H1 (cell line): ENCODE measurements around the gene PIAS1. TPM values are rescaled to one million over a fixed set of nuclear protein-coding genes. Genes with fewer than 3 reads are reported as not detected.

ENCODE experiments used
- CTCF ChIA-PET: fragments of 300-600 bp; sonication (Branson Sonifier 250); formaldehyde crosslinking; loops from one replicate; lab custom pipeline; 2021; ENCODE audit not compliant: partially characterized antibody; lab: Charles Lee
- POLR2A ChIA-PET: fragments of 300-600 bp; sonication (Branson Sonifier 250); formaldehyde crosslinking; loops from one replicate; lab custom pipeline; 2021; ENCODE audit warnings: inconsistent platforms; ENCODE audit not compliant: partially characterized antibody; lab: Charles Lee
- DNase-seq, 2 experiments: peaks; one replicate each; pipeline versions ENCODE4 v3.0.0 to v3.0.0-alpha.2; 2010 to 2022; ENCODE audit warnings: low spot score in 2 of 2, low read depth in 1 of 2, mixed read lengths in 1 of 2
- FAIRE-seq: peaks from 2 replicates; lab custom pipeline; 2011; peaks lifted over from hg19 to GRCh38; lab: Jason Lieb, UNC
- H2AFZ ChIP-seq: 2 replicates; pipeline ENCODE4 v1.8.1; 2012; ENCODE audit warnings: low read length, inconsistent platforms
- H2AK5ac ChIP-seq: 2 replicates; pipeline ENCODE4 v1.6.1; 2013; ENCODE audit warnings: low read depth, low read length
- H2BK120ac ChIP-seq: replicated peaks from 2 replicates; pipeline ENCODE3; 2013; ENCODE audit warnings: low read depth, low read length, inconsistent platforms
- H2BK12ac ChIP-seq: 2 replicates; pipeline ENCODE4 v1.6.1; 2013; ENCODE audit warnings: low read depth, low read length
- H2BK15ac ChIP-seq: 2 replicates; pipeline ENCODE4 v1.6.1; 2013; ENCODE audit warnings: low read length
- H2BK20ac ChIP-seq: 2 replicates; pipeline ENCODE4 v1.6.1; 2013; ENCODE audit warnings: low read length
- H2BK5ac ChIP-seq: 2 replicates; pipeline ENCODE4 v1.6.1; 2013; ENCODE audit warnings: low read depth, low read length
- H3K14ac ChIP-seq: 2 replicates; pipeline ENCODE4 v1.6.1; 2013; ENCODE audit warnings: inconsistent platforms; ENCODE audit not compliant: insufficient read length
- H3K18ac ChIP-seq: 2 replicates; pipeline ENCODE4 v1.6.1; 2013; ENCODE audit warnings: low read length; ENCODE audit errors: extremely low read depth
- H3K23ac ChIP-seq: 2 replicates; pipeline ENCODE4 v1.6.1; 2013; ENCODE audit warnings: inconsistent platforms; ENCODE audit not compliant: insufficient read length
- H3K23me2 ChIP-seq: 2 replicates; pipeline ENCODE4 v1.6.1; 2013; ENCODE audit warnings: low read depth, low read length
- H3K27ac ChIP-seq: 2 replicates; pipeline ENCODE4 v1.6.1; 2011; ENCODE audit warnings: low read depth, low read length, inconsistent platforms
- H3K27me3 ChIP-seq, 4 experiments: replicated peaks in 1 of 4; 1 replicate in 1 of 4; 2 replicates in 3 of 4; pipeline versions ENCODE4 v1.6.1 to v1.8.1; 2011 to 2013; ENCODE audit warnings: low read length in 3 of 4, mild to moderate bottlenecking in 3 of 4, inconsistent platforms in 2 of 4, mixed read lengths in 2 of 4, moderate library complexity in 1 of 4; ENCODE audit not compliant: control insufficient read depth in 3 of 4, insufficient read depth in 3 of 4; ENCODE audit errors: extremely low read depth in 1 of 4
- H3K36me3 ChIP-seq, 4 experiments: 2 replicates each; pipeline versions ENCODE4 v1.6.1 to v1.8.1; 2011 to 2013; ENCODE audit warnings: mild to moderate bottlenecking in 4 of 4, low read length in 3 of 4, moderate library complexity in 2 of 4, control low read depth in 1 of 4, inconsistent platforms in 1 of 4; ENCODE audit not compliant: insufficient read depth in 4 of 4, control insufficient read depth in 2 of 4
- H3K4ac ChIP-seq: replicated peaks from 2 replicates; pipeline ENCODE3; 2013; ENCODE audit warnings: low read length, low read depth, mixed read lengths, inconsistent platforms; ENCODE audit not compliant: insufficient read length
- H3K4me1 ChIP-seq, 4 experiments: replicated peaks in 1 of 4; 1 replicate in 1 of 4; 2 replicates in 3 of 4; pipeline versions ENCODE4 v1.6.1 to v1.8.1; 2011 to 2013; ENCODE audit warnings: low read length in 3 of 4, inconsistent platforms in 2 of 4, mixed read lengths in 1 of 4; ENCODE audit not compliant: insufficient read depth in 4 of 4, control insufficient read depth in 3 of 4
- H3K4me2 ChIP-seq, 2 experiments: 2 replicates each; pipeline versions ENCODE4 v1.6.1 to v1.8.1; 2011 to 2013; ENCODE audit warnings: low read depth in 2 of 2, low read length in 2 of 2, control low read depth in 1 of 2, inconsistent platforms in 1 of 2, mild to moderate bottlenecking in 1 of 2; ENCODE audit not compliant: insufficient read depth in 1 of 2
- H3K4me3 ChIP-seq, 4 experiments: fragments of 200-600, 300-600 bp in 1 of 4; sonication (generic), shearing (Covaris generic), sonication (Bioruptor Twin) in 1 of 4; 2 replicates each; pipeline versions ENCODE4 v1.5.1 to v1.8.1; 2011 to 2016; ENCODE audit warnings: low read length in 4 of 4, low read depth in 3 of 4, control low read depth in 2 of 4, inconsistent platforms in 2 of 4, mild to moderate bottlenecking in 2 of 4, mixed read lengths in 1 of 4, moderate library complexity in 1 of 4; ENCODE audit not compliant: insufficient read depth in 2 of 4; ENCODE audit errors: extremely low read depth in 1 of 4
- H3K56ac ChIP-seq: replicated peaks from 2 replicates; pipeline ENCODE3; 2013; ENCODE audit warnings: low read depth, mild to moderate bottlenecking, mixed read lengths, low read length, inconsistent platforms; ENCODE audit not compliant: insufficient read length
- H3K79me1 ChIP-seq: 2 replicates; pipeline ENCODE4 v1.6.1; 2013; ENCODE audit warnings: low read depth, low read length, control low read depth
- H3K79me2 ChIP-seq, 2 experiments: 2 replicates each; pipeline versions ENCODE4 v1.6.1 to v1.8.1; 2012 to 2013; ENCODE audit warnings: low read length in 2 of 2, mild to moderate bottlenecking in 2 of 2, inconsistent platforms in 1 of 2; ENCODE audit not compliant: insufficient read depth in 2 of 2, control insufficient read depth in 1 of 2
- H3K9ac ChIP-seq, 4 experiments: replicated peaks in 1 of 4; 1 replicate in 1 of 4; 2 replicates in 3 of 4; pipeline versions ENCODE4 v1.6.1 to v1.8.1; 2011 to 2013; ENCODE audit warnings: low read depth in 3 of 4, low read length in 3 of 4, control low read depth in 2 of 4, mild to moderate bottlenecking in 2 of 4, moderate library complexity in 2 of 4, inconsistent platforms in 1 of 4; ENCODE audit errors: extremely low read depth in 1 of 4
- H3K9me3 ChIP-seq, 2 experiments: 2 replicates each; pipeline versions ENCODE4 v1.6.1 to v1.8.1; 2012 to 2013; ENCODE audit warnings: mild to moderate bottlenecking in 2 of 2, moderate library complexity in 2 of 2, control low read depth in 1 of 2, inconsistent platforms in 1 of 2, low read depth in 1 of 2, low read length in 1 of 2, mixed read lengths in 1 of 2; ENCODE audit not compliant: insufficient read depth in 2 of 2
- H4K20me1 ChIP-seq, 2 experiments: replicated peaks in 1 of 2; 2 replicates each; pipeline versions ENCODE3 to v1.8.1; 2011 to 2013; ENCODE audit warnings: inconsistent platforms in 2 of 2, low read length in 2 of 2, mild to moderate bottlenecking in 1 of 2; ENCODE audit not compliant: insufficient read depth in 2 of 2, control insufficient read depth in 1 of 2
- H4K5ac ChIP-seq: 2 replicates; pipeline ENCODE4 v1.6.1; 2013; ENCODE audit warnings: low read length, low read depth, mixed read lengths, inconsistent platforms; ENCODE audit not compliant: insufficient read length
- H4K8ac ChIP-seq: 2 replicates; pipeline ENCODE4 v1.8.0; 2013; ENCODE audit warnings: mild to moderate bottlenecking, moderate library complexity, low read length, inconsistent platforms; ENCODE audit not compliant: insufficient read depth; ENCODE audit errors: extremely low read depth
- H4K91ac ChIP-seq: replicated peaks from 2 replicates; pipeline ENCODE3; 2013; ENCODE audit warnings: low read length, mixed read lengths, inconsistent platforms; ENCODE audit not compliant: insufficient read length
- BACH1 ChIP-seq: IDR thresholded peaks from 2 replicates; pipeline ENCODE4 v1.6.1; 2012; ENCODE audit warnings: low read length, improper control_type of control experiment
- CEBPB ChIP-seq: IDR thresholded peaks from 2 replicates; pipeline ENCODE4 v1.6.1; 2012; ENCODE audit warnings: low read depth, low read length
- EP300 ChIP-seq, 2 experiments: IDR thresholded peaks; 1 replicate in 1 of 2; 2 replicates in 1 of 2; pipeline ENCODE4 v1.6.1; 2011 to 2012; ENCODE audit warnings: low read depth in 2 of 2, low read length in 2 of 2, mild to moderate bottlenecking in 2 of 2, borderline replicate concordance in 1 of 2, inconsistent platforms in 1 of 2, moderate library complexity in 1 of 2
- HDAC2 ChIP-seq, 2 experiments: fragments of 300-600 bp in 1 of 2; sonication (generic) in 1 of 2; IDR thresholded peaks; 2 replicates each; pipeline ENCODE4 v1.6.1; 2011 to 2012; ENCODE audit warnings: low read depth in 2 of 2, low read length in 2 of 2, mild to moderate bottlenecking in 2 of 2, moderate library complexity in 2 of 2, borderline replicate concordance in 1 of 2, inconsistent platforms in 1 of 2
- JUND ChIP-seq: IDR thresholded peaks from 2 replicates; pipeline ENCODE4 v1.6.1; 2011; ENCODE audit warnings: mild to moderate bottlenecking, improper control_type of control experiment, low read length
- MAFK ChIP-seq: IDR thresholded peaks from 2 replicates; pipeline ENCODE4 v1.6.1; 2012; ENCODE audit warnings: low read depth, mild to moderate bottlenecking, improper control_type of control experiment, low read length
- POLR2A ChIP-seq, 2 experiments: IDR thresholded peaks; 1 replicate in 1 of 2; 2 replicates in 1 of 2; pipeline ENCODE4 v1.6.1; 2011; ENCODE audit warnings: low read depth in 2 of 2, low read length in 2 of 2, mild to moderate bottlenecking in 2 of 2; ENCODE audit errors: control extremely low read depth in 1 of 2
- POU5F1 ChIP-seq: IDR thresholded peaks from 2 replicates; pipeline ENCODE4 v1.6.1; 2011; ENCODE audit warnings: low read depth, mild to moderate bottlenecking, low read length, moderate library complexity
- WGBS, 2 experiments: shearing (Covaris generic) in 1 of 2; methylation state at CpG; one replicate each; pipeline versions ENCODE4 v1.1.6 to v1.1.7; 2013 to 2015; ENCODE audit warnings: low lambda C conversion rate in 2 of 2, mixed read lengths in 2 of 2, inconsistent platforms in 1 of 2, low coverage in 1 of 2, missing lambda C conversion rate in 1 of 2; ENCODE audit not compliant: insufficient replicate concordance in 2 of 2, insufficient coverage in 1 of 2, insufficient read length in 1 of 2; ENCODE audit errors: extremely low coverage in 1 of 2, missing lambda C conversion rate in 1 of 2; 5-methylcytosine and 5-hydroxymethylcytosine counted together
- polyA plus RNA-seq, 7 experiments: library from polyadenylated mRNA; depleted of rRNA in 3 of 7; stranded (reverse) in 5 of 7; unstranded in 2 of 7; fragments of >200 nt in 5 of 7; fragments of 200-250 nt in 2 of 7; gene quantifications; 1 replicate in 5 of 7; 2 replicates in 1 of 7; 4 replicates in 1 of 7; pipeline versions ENCODE4 v1.2.1 to v1.2.3, GENCODE V29; 2011 to 2013; ENCODE audit warnings: missing spikeins in 2 of 7, mixed read lengths in 2 of 7
- total RNA-seq: library from RNA; stranded (reverse); fragmentation: NEBNext Ultra II Directional; extraction: Animal tissue kit (Norgen Biotek cat#: 25700); gene quantifications from 2 replicates; pipeline ENCODE4 v1.2.1, GENCODE V29; 2021

The PIAS1 gene
- total and polyA plus RNA-seq, 2 of the 8 experiments (the other 6 are each of a cell fraction or from before 2014, with no cell fraction given) = 30.8 to 34.5 TPM

GRCh38 chr15:68040144-68040543 lies 14.0 kb upstream of the PIAS1 start:
- Histone ChIP-seq H3K4me2 (no peak overlapping the region), H3K79me1 (no peaks in the 10 kb centered on the region), H4K5ac (no peak overlapping the region), H3K23me2 (no peaks in the 10 kb centered on the region), H3K9me3 (0 out of 4 replicates have a peak, but pooled peaks cover 0 to 4% of the 10 kb centered on the region in 2 experiments), H3K14ac (no peak overlapping the region), H3K79me2 (no peaks in the 10 kb centered on the region), H2BK15ac (no peak overlapping the region), H3K56ac (no peak overlapping the region), H2BK12ac (no peak overlapping the region), H3K27ac (no peak overlapping the region), H4K8ac (no peak overlapping the region), H4K20me1 (no peaks in the 10 kb centered on the region), H2BK120ac (no peak overlapping the region), H3K4ac (no peak overlapping the region), H3K9ac (no peak overlapping the region), H2BK5ac (no peak overlapping the region), H3K18ac (no peak overlapping the region), H3K4me3 (no peak overlapping the region), H2AFZ (no peak overlapping the region), H3K4me1 (no peaks in the 10 kb centered on the region), H3K23ac (no peak overlapping the region), H3K36me3 (no peaks in the 10 kb centered on the region), H2AK5ac (no peak overlapping the region), H3K27me3 (no peaks in the 10 kb centered on the region), H2BK20ac (no peak overlapping the region), H4K91ac (no peak overlapping the region)
- DNase-seq (no peak), FAIRE-seq (no peak)
- ChIA-PET POLR2A (no interaction called here), CTCF (no interaction called here)
- 94% methylated on average over 1 of the region's 1 CpG; no CpG with 5 or more reads in 1 of the 2 experiments for WGBS, 2 experiments
- no peak for TF ChIP-seq BACH1
- no peak for TF ChIP-seq HDAC2 (IDR thresholded peaks at IDR 0.05; ENCODE audit: borderline replicate concordance in 1 of 2, low read depth in 2 of 2, low read length in 2 of 2)
- no peak for TF ChIP-seq EP300 (IDR thresholded peaks at IDR 0.05; ENCODE audit: borderline replicate concordance in 1 of 2, low read depth in 2 of 2, low read length in 2 of 2)
- TF ChIP-seq CEBPB = no peak
- no peak for TF ChIP-seq MAFK
- no peak for TF ChIP-seq POLR2A (IDR thresholded peaks at IDR 0.05; ENCODE audit: control extremely low read depth in 1 of 2, low read depth in 2 of 2, low read length in 2 of 2)
- TF ChIP-seq POU5F1 = no peak
- no peak for TF ChIP-seq JUND
